Measurements from ENCODE around the gene C5orf22.

- TF ChIP-seq ZBTB1 (tag by site-specific recombination; IDR thresholded peaks at IDR 0.05) (no peak), ZNF274 (IDR thresholded peaks at IDR 0.05; ENCODE audit: low read length) (no peak), ZNF274 (tag by site-specific recombination; IDR thresholded peaks at IDR 0.05; ENCODE audit: borderline replicate concordance) (no peak), CTCF (tag by site-specific recombination; IDR thresholded peaks at IDR 0.05) (no peak), ZNF624 (tag by site-specific recombination; IDR thresholded peaks at IDR 0.05) (no peak), REST (tag by site-specific recombination; IDR thresholded peaks at IDR 0.05) (no peak), OVOL3 (tag by site-specific recombination; IDR thresholded peaks at IDR 0.05) (no peak)
Observed at GRCh38 chr5:31577438-31577837, 45.3 kb downstream of the C5orf22 start.

Data from HEK293 (cell line).